T47D (cell line): Measurements from ENCODE around the gene NR3C2.

Source experiments
- DNase-seq, 2 experiments: peaks; one replicate each; pipeline versions ENCODE4 v3.0.0 to v3.0.0-alpha.2; 2011 to 2012; ENCODE audit warnings: low read depth in 1 of 2, low spot score in 1 of 2
- JUND ChIP-seq: IDR thresholded peaks from 2 replicates; pipeline ENCODE4 v1.6.1; 2012; ENCODE audit warnings: low read depth
- in situ Hi-C: cut with HindIII; loops from 2 replicates; pipeline ENCODE4 v1.10.0; 2016; ENCODE audit warnings: low sequenced_read_pairs, low pct_unique_long_range_greater_than_20kb

NR3C2 gene

GRCh38 chr4:148275266-148275665 is 166.9 kb downstream of the NR3C2 start:
- in situ Hi-C loops = no loop called here
- no peak for TF ChIP-seq JUND
- DNase-seq = no peak

GRCh38 chr4:148273501-148273986 is 168.7 kb downstream of the NR3C2 start:
- in situ Hi-C loops = no loop called here
- TF ChIP-seq JUND = no peak
- DNase-seq = no peak

- no peak for TF ChIP-seq JUND
- DNase-seq = no peak
- in situ Hi-C loops = no loop called here
Measured at GRCh38 chr4:148271166-148271565, 171.0 kb downstream of the NR3C2 start.

DNA sequence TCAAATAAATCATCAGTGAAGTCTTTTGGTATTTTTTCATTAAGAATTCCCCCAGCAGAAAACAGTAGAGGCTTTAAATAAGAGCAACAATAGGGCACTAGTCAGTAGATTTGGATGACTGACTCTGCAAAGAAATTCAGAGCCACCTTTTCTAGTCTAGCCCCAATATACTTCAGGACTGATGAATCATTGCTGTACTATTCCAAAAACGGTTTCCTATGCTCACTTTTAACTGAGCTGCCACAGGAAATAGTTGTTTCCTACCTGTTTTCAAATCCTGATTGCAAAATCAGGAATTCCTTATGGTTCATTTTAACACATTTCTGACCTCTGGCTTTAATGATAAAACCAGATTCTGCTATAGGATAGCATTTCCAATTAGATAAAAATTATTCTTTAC is 171.6 kb downstream of the NR3C2 start:
- in situ Hi-C loops = no loop called here
- DNase-seq = no peak
- no peak for TF ChIP-seq JUND

- no peak for TF ChIP-seq JUND
- peak in 1 of 2 experiments; percentile 38 for DNase-seq
- in situ Hi-C loops = no loop called here
Measured at GRCh38 chr4:148268835-148269234, 173.4 kb downstream of the NR3C2 start.

DNA sequence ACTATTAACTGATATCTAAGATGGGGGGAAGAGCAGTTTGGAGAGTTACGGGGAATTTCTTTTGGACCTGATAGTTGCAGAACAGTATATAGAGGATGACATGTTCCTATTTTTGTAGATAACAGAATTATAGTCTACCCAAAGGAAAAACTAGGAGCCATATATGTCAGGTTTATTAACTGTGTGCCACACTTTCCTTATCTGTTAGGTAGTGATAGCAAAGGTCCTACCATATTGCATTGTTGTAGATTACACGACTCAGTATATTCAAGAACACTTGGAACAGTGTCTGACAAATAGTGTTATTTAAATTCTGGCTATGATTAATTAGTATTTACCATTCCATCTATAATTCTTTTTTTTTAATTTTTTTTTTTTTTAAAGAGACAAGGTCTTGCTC is 175.3 kb downstream of the NR3C2 start:
- no peak for TF ChIP-seq JUND
- in situ Hi-C loops = no loop called here
- DNase-seq = no peak

DNA sequence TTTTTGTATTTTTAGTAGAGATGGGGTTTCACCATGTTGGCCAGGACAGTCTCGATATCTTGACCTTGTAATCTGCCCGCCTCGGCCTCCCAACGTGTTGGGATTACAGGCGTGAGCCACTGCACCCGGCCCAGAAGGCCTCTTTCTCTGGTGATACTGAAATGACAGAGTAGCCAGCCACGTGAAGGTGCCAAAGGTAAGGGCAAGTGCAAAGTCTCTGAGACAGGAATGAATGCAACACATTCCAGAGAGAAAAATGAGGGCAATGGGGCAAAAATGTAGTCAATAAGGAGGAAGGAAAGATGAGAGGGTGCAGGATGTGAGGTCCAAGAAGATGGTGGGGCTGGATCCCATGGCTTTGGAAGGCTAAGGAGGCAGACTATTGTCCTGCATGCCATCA is 176.0 kb downstream of the NR3C2 start:
- TF ChIP-seq JUND = no peak
- DNase-seq = no peak
- in situ Hi-C loops = no loop called here

DNA sequence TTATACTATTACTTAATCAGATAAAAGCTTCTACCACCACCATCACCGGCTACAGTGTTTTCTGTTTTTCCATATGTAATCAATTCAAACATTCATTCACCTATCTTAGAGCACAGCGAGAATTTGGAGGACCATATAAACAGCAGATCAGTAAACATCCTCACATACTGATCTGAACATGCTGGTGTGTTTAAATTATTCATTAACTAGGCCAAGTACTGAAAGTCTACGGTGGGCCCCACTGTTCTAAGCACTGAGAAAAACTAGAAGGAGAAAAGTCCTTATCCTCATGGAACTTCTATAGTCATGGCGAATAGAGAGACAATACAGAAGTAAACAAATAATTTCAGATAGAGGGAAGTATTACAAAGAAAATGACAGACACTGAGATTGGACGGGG is 176.6 kb downstream of the NR3C2 start:
- in situ Hi-C loops = no loop called here
- no peak for DNase-seq
- TF ChIP-seq JUND = no peak

DNA sequence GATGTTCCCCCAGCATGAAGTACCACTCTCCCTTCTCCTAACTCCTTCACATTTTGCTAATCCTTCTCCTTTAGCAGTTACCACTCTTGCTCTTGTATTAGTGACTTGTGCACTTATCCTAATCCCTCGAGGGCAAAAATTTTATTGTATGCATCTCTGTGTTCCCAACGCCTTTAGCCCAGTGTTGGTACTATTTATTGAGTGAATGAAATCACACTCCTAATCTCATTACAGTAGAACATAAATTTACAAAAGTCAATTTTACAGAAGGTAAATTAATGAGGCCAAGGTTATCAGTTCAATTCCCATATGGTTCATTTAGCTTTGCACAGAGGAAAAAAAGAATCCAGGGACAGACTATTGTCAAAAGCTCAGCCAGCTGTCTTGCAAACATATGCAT is 178.4 kb downstream of the NR3C2 start:
- DNase-seq = no peak

DNA sequence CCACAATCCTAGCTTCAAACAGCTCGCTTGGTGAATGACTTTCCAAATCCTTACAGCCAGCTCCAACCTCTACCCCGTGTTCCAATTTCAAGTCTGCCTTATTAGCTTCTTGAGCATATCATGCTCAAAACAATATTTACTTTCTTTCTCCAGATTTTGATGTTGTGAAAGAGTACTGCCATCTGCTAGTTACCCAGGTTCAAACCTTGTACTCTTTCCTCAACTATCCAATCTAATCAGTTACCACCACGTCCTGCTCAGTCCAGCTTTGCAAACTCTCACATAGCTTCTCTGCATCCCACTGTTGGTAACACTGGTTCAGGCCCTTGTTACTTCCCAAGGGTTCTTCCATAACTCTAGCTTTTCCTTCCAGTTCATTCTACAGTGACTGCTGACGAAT is 179.1 kb downstream of the NR3C2 start:
- TF ChIP-seq JUND = no peak
- DNase-seq = no peak
- in situ Hi-C loops = no loop called here

More for the DNA sequence above, 178.4 kb downstream of the NR3C2 start:
- in situ Hi-C loops = no loop called here
- no peak for TF ChIP-seq JUND

GRCh38 chr4:148261848-148262247 is 180.4 kb downstream of the NR3C2 start:
- no peak for DNase-seq
- in situ Hi-C loops = no loop called here
- TF ChIP-seq JUND = no peak

- DNase-seq = no peak
Measured at GRCh38 chr4:148259841-148260240, 182.4 kb downstream of the NR3C2 start.

DNA sequence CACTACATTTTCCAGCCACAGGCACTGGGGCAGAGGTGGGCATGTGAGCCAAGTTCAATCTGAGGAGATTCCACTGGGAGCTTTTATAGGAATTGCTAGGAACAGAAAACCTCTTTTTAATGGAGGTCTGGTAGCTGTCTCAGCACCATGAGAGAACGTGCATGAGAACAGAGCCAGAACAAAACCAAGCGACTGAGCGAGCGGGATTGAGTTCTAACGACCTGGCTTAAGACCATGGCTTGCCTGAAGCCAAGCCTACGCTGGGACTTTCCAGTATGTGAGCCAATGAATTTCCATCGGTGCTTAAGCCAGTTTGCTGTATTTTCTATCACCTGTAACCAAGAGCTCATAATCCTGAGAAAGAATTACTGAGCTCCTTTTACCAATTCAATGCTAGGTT is 183.7 kb downstream of the NR3C2 start:
- in situ Hi-C loops = no loop called here
- no peak for TF ChIP-seq JUND
- DNase-seq = no peak

More at GRCh38 chr4:148259841-148260240, 182.4 kb downstream of the NR3C2 start:
- in situ Hi-C loops = no loop called here
- no peak for TF ChIP-seq JUND

- no peak for TF ChIP-seq JUND
- DNase-seq = no peak
- in situ Hi-C loops = no loop called here
Measured at GRCh38 chr4:148255344-148255720, 186.9 kb downstream of the NR3C2 start.
